ENCODE data around the gene TENT4A. TPM values are rescaled to one million over a fixed set of nuclear protein-coding genes. Genes with fewer than 3 reads are reported as not detected.

Gene TENT4A
- total RNA-seq, 1 experiment from 2014 or later, result 29.2 TPM

DNA sequence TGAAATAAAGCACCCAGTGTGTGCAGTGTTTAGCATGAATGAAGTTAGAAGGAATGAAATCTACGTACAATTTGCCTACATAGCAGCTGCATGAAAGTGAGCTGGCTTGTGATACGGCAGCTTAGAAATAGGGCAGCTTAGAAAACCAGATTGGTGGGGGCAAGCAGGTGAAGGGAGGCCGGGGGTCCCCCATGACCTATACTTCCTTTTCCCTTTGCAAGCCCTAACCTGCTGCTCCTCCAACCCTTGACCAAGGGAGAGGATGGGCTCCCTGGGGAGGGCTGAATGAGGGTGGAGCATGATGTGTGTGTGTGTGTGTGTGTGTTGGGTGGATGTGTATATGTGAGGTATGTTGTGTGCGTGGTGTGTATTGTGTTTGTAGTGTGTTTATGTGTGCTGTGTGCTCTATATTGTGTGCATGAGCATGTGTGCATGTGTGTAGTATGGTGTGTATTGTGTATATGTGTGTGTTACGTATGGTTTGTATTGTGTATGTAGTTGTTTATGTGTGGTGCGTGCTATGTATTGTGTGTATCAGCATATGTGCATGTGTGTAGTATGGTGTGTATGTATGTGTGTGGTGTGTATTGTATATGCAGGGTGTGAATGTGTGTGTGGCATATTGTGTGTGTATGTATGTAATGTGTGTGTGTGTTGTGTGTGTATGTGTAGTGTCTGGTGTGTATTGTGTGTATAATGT is 72.1 kb downstream of the TENT4A start (continued):
- no peak for TF ChIP-seq NFYB (CRISPR knock-in tag; conservative IDR thresholded peaks at IDR 0.05; ENCODE audit: low read depth)
- TF ChIP-seq SOX15 (CRISPR knock-in tag; IDR thresholded peaks at IDR 0.05), result no peak
- no peak for TF ChIP-seq NFE2L1 (CRISPR knock-in tag; IDR thresholded peaks at IDR 0.05)
- TF ChIP-seq, protein P1, sequence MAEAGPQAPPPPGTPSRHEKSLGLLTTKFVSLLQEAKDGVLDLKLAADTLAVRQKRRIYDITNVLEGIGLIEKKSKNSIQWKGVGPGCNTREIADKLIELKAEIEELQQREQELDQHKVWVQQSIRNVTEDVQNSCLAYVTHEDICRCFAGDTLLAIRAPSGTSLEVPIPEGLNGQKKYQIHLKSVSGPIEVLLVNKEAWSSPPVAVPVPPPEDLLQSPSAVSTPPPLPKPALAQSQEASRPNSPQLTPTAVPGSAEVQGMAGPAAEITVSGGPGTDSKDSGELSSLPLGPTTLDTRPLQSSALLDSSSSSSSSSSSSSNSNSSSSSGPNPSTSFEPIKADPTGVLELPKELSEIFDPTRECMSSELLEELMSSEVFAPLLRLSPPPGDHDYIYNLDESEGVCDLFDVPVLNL (CRISPR knock-in tag; IDR thresholded peaks at IDR 0.05; ENCODE audit: borderline replicate concordance, low read depth), result no peak
- TF ChIP-seq RORB (CRISPR knock-in tag; IDR thresholded peaks at IDR 0.05), result no peak
- TF ChIP-seq ZNF232 (CRISPR knock-in tag; IDR thresholded peaks at IDR 0.05), result no peak
- no peak for TF ChIP-seq RELA (CRISPR knock-in tag; IDR thresholded peaks at IDR 0.05; ENCODE audit: borderline replicate concordance)
- no peak for TF ChIP-seq ZNF138 (CRISPR knock-in tag; conservative IDR thresholded peaks at IDR 0.05)

DNA sequence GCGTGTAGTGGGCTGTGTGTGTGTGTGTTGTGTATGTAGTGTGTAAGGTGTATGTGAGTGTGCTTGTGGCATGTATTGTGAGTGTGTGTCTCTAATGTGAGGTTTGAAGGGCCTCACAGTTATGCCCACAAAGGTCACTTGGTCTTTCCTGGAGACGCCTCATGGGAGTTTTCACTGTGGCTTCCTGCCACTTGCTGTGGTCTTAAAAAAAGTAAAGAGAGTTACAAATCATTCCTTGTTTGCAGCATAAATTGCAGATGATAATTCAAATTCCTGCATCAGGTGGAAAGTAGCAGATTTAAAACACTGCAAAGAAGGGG is 72.6 kb downstream of the TENT4A start:
- DNase-seq (ENCODE audit: low spot score) (no peak), ATAC-seq (no peak)
- Mint-ChIP-seq H3K9me3 (peaks cover 10% of the 10 kb centered on the region), H3K36me3 (no peaks in the 10 kb centered on the region), H3K4me1 (no peaks in the 10 kb centered on the region), H3K4me3 (no peak overlapping the region), H3K27ac (no peak overlapping the region), H3K27me3 (ENCODE audit: low read depth) (no peaks in the 10 kb centered on the region)
- CTCF ChIA-PET, result no interaction called here
- TF ChIP-seq, protein P2, sequence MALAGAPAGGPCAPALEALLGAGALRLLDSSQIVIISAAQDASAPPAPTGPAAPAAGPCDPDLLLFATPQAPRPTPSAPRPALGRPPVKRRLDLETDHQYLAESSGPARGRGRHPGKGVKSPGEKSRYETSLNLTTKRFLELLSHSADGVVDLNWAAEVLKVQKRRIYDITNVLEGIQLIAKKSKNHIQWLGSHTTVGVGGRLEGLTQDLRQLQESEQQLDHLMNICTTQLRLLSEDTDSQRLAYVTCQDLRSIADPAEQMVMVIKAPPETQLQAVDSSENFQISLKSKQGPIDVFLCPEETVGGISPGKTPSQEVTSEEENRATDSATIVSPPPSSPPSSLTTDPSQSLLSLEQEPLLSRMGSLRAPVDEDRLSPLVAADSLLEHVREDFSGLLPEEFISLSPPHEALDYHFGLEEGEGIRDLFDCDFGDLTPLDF (CRISPR knock-in tag; IDR thresholded peaks at IDR 0.05), result no peak
- no peak for TF ChIP-seq FOXJ3 (CRISPR knock-in tag; IDR thresholded peaks at IDR 0.05; ENCODE audit: borderline replicate concordance)
- TF ChIP-seq TEAD4 (CRISPR knock-in tag; IDR thresholded peaks at IDR 0.05), result no peak
- TF ChIP-seq, protein P3, sequence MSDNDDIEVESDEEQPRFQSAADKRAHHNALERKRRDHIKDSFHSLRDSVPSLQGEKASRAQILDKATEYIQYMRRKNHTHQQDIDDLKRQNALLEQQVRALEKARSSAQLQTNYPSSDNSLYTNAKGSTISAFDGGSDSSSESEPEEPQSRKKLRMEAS (CRISPR knock-in tag; IDR thresholded peaks at IDR 0.05), result no peak
- TF ChIP-seq EMX1 (CRISPR knock-in tag; IDR thresholded peaks at IDR 0.05), result no peak
- TF ChIP-seq, protein P4, sequence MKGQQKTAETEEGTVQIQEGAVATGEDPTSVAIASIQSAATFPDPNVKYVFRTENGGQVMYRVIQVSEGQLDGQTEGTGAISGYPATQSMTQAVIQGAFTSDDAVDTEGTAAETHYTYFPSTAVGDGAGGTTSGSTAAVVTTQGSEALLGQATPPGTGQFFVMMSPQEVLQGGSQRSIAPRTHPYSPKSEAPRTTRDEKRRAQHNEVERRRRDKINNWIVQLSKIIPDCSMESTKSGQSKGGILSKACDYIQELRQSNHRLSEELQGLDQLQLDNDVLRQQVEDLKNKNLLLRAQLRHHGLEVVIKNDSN (CRISPR knock-in tag; IDR thresholded peaks at IDR 0.05), result no peak
- TF ChIP-seq, protein P5, sequence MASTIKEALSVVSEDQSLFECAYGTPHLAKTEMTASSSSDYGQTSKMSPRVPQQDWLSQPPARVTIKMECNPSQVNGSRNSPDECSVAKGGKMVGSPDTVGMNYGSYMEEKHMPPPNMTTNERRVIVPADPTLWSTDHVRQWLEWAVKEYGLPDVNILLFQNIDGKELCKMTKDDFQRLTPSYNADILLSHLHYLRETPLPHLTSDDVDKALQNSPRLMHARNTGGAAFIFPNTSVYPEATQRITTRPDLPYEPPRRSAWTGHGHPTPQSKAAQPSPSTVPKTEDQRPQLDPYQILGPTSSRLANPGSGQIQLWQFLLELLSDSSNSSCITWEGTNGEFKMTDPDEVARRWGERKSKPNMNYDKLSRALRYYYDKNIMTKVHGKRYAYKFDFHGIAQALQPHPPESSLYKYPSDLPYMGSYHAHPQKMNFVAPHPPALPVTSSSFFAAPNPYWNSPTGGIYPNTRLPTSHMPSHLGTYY (CRISPR knock-in tag; IDR thresholded peaks at IDR 0.05), result no peak
- TF ChIP-seq ZNF396 (CRISPR knock-in tag; IDR thresholded peaks at IDR 0.05; ENCODE audit: borderline replicate concordance), result no peak
- TF ChIP-seq ZNF317 (CRISPR knock-in tag; IDR thresholded peaks at IDR 0.05; ENCODE audit: borderline replicate concordance, low read depth), result no peak
- no peak for TF ChIP-seq ZNF138 (CRISPR knock-in tag; conservative IDR thresholded peaks at IDR 0.05)
- TF ChIP-seq NR1H2 (CRISPR knock-in tag; IDR thresholded peaks at IDR 0.05), result no peak
- no peak for TF ChIP-seq ZNF232 (CRISPR knock-in tag; IDR thresholded peaks at IDR 0.05)
- TF ChIP-seq SOX15 (CRISPR knock-in tag; IDR thresholded peaks at IDR 0.05), result no peak
- TF ChIP-seq CBFB (CRISPR knock-in tag; IDR thresholded peaks at IDR 0.05; ENCODE audit: low read depth), result no peak
- TF ChIP-seq, protein P6, sequence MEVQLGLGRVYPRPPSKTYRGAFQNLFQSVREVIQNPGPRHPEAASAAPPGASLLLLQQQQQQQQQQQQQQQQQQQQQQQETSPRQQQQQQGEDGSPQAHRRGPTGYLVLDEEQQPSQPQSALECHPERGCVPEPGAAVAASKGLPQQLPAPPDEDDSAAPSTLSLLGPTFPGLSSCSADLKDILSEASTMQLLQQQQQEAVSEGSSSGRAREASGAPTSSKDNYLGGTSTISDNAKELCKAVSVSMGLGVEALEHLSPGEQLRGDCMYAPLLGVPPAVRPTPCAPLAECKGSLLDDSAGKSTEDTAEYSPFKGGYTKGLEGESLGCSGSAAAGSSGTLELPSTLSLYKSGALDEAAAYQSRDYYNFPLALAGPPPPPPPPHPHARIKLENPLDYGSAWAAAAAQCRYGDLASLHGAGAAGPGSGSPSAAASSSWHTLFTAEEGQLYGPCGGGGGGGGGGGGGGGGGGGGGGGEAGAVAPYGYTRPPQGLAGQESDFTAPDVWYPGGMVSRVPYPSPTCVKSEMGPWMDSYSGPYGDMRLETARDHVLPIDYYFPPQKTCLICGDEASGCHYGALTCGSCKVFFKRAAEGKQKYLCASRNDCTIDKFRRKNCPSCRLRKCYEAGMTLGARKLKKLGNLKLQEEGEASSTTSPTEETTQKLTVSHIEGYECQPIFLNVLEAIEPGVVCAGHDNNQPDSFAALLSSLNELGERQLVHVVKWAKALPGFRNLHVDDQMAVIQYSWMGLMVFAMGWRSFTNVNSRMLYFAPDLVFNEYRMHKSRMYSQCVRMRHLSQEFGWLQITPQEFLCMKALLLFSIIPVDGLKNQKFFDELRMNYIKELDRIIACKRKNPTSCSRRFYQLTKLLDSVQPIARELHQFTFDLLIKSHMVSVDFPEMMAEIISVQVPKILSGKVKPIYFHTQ (CRISPR knock-in tag; IDR thresholded peaks at IDR 0.05), result no peak
- POLR2A ChIA-PET, result no interaction called here

Measured in WTC11 (cell line).